GM18502 (cell line): Measurements from ENCODE around the gene VEZT.
"Not testable (repeated sequence)": the region's sequence is repeated elsewhere in the genome, so short reads cannot be mapped to it uniquely, and the experiment has no call there.

ENCODE experiments used
- ATAC-seq: cut with Tn5 transposase; IDR thresholded peaks from one replicate; pipeline ENCODE4 v1.9.1; 2021; ENCODE audit warnings: mild to moderate bottlenecking; ENCODE audit not compliant: unreplicated experiment, poor library complexity

VEZT gene

DNA sequence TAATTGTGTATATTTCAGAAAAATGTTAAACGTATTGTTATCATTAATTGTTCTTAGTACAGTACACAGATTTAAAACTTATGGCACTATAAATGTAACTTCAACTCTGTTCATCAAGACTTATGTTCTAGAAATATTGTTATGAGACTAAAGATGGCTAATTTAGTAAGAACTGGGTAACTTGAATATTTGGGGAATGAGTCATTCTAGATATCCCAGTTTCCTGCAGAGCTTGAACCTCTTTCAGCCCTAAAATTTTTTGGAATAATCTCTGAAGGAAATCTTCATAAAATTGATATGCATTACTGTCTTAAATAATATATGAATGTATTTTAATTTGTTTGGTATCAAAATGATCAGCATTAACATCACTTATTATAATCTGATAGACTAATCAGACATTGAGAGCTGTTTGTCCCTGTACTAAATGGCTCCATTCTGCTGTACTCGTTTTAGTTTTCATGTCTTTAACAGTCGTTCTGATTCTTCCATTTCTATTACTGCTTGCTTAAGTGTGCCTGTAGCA lies 87.1 kb downstream of the VEZT start:
- no peak for ATAC-seq

DNA sequence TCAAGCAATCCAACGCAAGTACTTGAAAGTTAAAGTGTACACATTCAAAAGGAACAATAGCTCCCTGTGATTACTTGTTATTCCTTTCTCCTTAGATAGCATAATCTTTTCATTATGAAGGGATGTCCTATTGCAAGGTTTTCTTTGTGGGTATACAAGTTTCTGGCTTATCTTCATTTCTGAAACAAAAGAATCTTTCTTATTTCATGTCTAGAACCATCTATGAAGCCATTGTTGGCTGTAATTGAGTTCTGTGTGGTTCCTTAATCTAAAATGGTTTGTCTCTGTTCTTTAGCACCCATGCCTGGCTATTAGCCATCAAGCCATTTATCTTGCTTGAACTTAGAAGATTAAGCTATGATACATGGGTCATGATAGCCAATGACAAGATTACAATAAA lies 95.0 kb downstream of the VEZT start:
- ATAC-seq = no peak

DNA sequence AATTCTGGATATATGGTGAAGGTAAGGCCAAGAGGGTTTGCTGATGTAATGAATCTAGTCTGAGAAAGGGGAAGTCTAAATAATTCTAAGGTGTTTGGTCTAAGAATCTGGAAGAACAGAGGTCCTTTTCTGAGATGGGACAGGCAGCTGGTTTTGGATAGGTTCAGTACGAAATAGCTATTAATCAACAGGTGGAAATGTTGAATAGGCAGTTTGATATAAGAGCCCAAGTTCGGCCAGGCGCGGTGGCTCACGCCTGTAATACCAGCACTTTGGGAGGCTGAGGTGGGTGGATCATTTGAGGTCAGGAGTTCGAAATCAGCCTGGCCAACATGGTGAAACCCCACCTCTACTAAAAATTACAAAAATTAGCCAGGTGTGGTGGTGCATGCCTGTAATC lies 97.1 kb downstream of the VEZT start:
- ATAC-seq = not testable (repeated sequence)

DNA sequence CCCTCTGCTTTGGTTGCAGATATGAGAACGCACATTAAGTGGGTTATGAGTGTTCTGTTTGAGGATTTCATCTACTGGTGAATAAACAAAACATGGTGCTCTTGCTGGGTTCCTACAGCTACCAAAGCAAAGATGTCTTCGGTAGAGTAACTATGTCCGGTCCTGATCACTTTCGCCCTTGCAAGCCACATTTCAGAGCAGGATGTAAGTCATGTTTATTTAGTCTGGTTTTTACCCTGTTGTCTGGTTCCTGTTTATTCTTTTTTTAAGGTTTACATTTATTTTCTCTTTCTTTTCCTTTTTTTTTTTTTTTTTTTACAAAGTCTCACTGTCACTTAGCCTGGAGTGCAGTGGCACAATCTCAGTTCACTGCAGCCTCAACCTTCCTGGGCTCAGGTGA lies 99.2 kb downstream of the VEZT start:
- ATAC-seq = no peak

DNA sequence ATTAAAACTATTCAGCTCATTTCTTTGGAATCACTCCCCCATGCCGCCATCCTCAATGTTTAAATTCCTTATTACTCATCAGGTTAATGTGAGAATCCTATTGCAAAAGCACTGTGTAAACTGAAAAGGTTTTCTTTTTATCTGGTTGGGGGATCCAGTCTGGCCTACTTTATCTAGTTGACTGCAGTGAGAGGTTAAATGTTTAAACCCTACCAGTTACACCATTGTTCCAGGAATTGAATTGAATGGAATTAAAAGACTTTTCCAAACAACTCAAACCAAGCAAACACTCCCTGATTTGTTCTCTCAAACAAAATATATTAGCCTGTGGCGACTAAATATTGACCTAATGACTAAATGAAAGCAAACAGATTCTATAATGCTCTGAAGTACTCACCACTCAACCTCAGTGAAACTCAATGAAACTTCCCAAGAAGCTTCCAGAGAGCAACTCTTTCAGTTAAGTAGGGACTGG lies 100.5 kb downstream of the VEZT start:
- ATAC-seq = no peak

DNA sequence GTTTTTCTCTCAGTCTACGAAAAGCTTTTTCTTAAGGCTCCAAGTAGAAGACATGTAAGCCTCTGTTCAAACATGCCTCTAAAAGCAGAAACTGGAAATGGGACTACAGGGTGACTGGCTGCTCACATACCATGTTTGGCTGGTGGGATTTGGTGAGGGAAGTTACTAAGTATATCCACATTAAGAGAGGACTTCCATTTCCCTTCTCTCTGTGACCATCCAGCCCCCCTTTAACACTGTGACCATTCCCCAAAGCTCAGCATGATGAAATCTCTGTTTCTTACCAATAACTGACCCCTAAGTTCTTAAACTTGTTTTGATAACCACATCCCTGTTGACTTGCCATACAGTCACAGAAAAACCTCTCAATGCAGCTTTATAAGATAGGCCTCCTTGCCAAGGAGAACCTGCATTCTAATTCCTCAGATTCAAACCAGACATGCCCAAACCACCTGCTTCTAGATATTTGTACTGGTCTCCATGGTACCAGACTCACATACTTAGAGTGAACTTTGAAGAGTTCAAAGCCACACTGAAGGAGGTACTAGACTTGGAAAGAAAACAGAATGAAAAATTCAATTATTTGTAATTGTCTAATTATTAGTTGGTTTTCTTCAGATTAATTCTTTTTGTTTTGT lies 102.2 kb downstream of the VEZT start:
- ATAC-seq = no peak

DNA sequence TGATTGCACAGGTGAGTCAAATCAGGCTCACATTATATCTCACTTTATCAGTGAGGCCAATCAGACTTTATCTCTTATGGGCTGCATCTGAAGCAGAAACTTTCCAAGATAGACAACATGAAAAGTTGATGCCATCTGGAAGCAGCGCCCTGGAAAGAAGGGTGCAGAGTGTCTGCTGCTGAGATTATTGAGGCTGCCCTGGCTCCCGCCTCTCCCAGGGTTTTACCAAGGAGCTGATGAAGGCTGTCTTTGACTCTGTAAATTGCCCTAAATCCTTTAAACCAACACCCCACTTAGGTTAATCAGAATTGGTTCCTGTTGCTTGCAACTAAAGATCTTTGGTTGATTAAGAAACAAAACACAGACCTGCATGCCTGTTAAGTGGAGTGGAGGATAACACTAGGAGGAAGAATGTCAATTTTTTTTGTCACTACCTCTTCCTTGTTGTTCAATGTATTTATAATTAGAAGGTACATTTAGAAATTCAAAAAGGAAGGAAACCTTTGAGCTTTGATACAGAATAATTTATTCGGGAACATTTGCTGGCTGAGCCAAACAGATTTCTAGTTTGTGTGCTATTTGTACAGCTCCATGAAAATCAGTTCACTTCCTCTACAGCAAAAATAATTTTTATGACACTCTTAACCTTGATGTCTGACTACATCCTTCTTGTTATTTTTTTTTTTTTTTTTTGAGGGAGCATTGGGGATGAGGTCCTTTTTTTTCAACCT lies 104.1 kb downstream of the VEZT start:
- no peak for ATAC-seq

DNA sequence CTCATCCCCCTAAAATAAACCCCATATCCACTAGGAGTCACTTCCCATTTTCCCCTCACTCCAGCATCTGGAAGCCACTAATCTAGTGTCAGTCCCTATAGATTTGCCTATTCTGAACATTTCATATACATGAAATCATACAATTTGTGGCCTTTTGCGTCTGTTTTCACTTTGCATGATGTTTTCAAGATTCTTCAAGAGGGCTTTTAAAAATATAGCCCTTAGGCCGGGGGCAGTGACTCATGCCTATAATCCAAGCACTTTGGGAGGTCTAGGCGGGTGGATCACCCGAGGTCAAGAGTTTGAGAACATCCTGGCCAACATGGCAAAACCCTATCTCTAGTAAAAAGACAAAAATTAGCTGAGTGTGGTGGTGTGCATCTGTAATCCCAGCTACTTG lies 104.7 kb downstream of the VEZT start:
- ATAC-seq = no peak

DNA sequence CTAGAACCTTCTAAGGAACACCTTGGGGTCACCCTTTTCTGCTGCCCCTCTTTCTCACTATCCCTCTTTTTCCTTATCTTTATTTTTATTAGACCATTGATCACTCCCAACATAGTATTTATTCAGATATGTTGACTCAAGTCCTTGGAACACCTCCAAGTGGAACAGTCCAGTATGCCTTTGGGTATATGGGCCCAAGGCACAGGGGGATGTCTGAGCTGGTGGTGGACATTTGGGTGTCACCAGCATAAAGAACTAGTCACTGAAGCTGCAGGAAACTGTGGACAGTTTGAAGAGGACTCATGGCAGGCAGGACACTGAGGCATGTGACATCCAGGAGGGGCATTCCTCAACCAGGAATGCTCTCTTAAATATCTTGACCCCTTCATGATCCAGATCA lies 105.6 kb downstream of the VEZT start:
- ATAC-seq = no peak

DNA sequence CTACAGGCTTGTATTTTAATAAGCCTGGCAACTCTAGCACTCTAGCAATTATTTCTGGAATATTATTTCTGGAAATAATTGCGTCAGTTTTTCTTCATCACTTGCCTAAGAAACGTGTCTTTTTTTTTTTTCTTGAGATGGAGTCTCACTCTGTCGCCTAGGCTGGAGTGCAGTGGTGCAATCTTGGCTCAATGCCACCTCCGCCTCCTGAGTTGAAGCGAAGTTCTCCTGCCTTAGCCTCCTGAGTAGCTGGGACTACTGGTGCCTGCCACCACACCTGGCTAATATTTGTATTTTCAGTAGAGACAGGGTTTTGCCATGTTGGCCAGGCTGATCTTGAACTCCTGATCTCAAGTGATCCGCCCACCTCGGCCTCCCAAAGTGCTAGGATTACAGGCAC lies 106.6 kb downstream of the VEZT start:
- ATAC-seq = not testable (repeated sequence)

DNA sequence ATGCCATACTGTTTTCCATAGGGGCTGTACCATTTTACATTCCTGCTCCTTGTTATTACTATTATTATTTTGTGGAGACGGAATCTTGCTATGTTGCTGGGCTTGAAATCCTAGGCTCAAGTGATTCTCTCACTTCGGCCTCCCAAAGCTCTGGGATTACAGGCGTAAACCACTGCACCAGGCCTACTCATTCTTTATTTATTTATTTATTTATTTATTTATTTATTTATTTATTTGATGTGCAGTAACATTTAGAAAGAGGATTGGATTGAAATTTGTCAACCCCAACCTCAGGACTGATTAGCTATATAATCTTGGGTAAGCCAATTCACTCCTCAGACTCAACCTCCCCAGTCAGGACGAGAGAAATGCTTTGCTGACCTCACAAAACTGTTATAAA lies 107.9 kb downstream of the VEZT start:
- ATAC-seq = no peak

DNA sequence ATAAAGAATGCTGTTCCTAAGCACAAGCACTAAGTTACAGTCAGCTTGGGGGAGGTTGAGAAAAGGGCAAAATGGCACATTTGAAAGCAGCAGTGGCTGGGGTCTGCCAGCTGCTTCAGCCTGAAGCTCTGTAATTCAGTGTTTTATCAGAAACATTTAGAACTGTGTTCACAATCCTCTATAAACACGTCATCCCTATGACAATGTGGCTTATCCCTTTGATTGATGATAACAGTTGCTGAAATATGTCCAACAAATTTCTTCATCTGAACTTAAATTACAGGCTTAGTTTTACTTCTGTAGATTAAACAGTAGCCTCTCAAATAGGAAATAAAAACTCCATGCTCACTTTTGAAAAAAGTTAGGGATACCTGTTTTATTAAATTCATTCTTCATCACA lies 108.8 kb downstream of the VEZT start:
- no peak for ATAC-seq

DNA sequence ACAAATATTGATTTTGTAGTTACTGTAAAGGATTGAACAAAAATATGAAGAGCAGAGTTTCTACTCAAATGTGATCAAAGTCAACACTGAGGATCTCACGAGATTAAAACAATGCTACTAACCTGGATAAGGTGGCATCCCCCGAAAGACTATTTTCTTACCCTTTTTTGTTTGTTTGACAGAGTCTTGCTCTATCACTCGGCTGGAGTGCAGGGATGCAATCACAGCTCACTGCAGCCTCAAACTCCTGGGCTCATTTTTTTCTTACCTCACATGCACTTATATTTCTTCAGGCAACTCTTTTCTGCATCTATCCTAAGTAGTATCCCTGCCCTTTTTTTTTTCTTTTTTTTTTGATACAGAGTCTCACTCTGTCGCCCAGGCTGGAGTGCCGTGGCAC lies 109.2 kb downstream of the VEZT start:
- ATAC-seq = no peak

DNA sequence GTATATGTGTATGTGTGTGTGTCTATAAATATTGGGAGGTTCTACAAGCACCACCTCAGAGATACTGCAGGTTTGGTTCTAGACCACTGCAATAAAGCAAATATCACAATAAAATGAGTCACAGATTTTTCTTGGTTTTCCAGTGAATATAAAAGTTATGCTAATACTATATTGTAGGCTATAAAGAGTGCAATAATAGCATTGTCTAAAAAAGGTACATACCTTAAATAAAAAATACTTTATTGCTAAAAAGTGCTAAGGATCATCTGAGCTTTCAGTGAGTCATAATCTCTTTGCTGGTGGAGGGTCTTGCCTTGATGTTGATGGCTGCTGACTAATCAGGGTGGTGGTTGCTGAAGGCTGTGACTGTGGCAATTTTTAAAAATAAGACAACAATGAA lies 111.1 kb downstream of the VEZT start:
- no peak for ATAC-seq

DNA sequence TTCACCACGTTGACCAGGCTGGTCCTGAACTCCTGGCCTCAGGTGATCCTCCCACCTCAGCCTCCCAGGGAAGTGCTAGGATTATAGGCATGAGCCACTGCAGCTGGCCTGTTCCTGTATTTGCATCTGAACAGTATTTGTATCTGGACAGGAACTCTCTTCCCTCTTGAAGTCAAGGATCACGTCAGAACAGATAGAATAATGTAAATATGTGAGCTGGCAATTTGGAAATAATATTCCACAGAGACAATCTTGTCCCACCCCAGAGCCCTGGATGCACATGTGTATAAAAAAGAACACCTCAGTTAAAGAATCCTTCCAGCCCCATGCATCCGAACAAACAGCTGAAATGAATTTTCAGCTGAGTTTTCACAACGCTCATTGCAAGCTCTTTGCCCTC lies 118.3 kb downstream of the VEZT start:
- ATAC-seq = no peak

DNA sequence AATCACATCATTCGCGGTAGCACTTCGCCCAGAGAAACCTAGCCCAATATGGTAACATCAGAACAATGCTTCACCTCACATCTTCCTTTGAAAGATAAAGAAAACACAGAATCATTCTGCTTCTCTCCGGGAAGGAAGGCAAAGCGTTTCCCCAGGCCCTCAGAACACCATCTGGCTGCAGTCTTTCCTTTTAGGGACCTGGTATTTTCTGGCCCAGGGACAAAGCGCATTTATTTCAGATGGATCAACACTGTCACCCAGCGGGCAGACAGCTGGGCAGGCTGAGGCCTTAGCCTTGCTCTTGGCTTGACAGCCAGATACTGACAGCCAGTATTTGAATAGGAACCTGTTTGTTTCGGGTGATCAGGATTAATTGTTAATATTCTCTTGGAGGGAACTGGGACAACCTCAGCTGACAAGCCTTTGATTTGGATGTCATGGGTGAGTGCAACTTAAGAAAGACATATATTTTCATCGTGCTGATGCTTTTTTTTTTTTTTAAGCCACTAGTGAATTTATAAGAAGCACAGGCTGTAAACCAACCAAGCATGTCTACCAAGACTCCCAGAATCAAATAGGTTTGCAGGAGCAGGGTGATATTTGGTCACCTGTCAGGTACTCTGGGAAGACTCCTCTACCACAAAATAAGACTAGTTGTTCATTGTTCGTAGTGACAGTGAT lies 118.9 kb downstream of the VEZT start:
- ATAC-seq = no peak

DNA sequence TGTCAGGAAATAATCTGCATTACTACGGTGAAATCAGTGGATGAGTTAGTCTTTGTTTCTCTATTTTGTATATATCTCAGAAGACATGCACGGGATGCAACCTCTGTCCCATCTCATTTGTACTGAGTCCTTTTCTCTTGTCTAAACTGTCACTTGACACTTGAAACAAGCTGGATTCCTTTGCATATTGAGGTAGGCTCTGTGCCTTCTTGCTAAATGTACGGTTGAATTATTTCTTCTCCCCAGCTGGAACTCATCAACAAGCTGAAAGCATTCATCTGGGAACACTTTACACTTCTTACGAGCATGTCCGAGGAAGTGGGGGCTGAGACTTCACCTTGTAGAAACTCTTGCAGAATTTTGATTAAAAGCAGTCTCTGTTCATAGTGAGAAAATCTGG lies 119.5 kb downstream of the VEZT start:
- no peak for ATAC-seq

DNA sequence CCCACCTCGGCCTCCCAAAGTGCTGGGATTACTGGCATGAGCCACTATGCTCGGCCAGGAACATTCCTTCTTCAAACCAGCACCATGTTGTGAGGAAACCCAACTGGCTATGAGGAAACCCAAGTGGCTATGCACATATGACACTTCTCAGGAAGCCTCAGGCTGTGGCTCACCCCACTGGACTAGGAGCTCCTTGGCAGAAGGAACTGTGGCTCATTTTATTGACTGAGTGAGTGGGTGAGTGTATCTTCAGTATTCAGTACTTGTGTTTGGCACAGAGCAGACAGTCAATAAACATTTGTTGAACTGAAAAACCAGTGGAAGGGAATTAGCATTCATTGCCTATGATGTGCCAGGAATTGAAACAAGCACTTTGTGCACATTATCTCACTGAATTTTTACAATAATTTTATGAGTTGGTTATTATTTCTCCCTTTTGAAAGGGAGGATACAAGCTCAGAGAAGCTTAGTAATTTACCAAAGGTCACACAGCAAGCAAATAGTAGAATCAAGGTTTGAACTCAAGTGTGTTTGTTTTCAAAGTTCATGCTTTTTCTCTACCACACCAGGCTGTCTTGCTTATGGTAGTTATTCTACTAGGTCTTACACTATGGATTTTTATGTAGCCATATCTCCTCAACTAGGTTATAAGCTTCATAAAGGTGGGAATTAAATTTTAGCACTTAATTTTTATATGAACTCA lies 121.6 kb downstream of the VEZT start:
- no peak for ATAC-seq

DNA sequence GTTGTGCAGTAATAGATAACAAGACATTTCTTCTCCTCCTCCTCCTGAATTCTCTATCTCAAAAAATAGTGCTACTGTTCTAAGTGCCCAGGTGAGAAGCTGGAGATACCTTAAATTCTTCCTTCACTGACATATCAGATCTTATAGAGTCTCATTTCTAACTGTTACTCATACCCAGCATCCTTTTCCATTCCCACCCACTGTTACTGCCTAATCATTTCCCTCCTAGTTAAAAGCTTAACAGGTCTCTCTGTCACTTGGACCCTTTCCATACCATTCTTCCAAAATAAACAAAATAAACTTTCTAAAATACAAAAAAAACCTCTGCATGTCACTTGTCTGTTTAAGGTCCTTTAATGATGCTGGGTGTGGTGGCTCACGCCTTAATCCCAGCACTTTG lies 124.4 kb downstream of the VEZT start:
- ATAC-seq = no peak

DNA sequence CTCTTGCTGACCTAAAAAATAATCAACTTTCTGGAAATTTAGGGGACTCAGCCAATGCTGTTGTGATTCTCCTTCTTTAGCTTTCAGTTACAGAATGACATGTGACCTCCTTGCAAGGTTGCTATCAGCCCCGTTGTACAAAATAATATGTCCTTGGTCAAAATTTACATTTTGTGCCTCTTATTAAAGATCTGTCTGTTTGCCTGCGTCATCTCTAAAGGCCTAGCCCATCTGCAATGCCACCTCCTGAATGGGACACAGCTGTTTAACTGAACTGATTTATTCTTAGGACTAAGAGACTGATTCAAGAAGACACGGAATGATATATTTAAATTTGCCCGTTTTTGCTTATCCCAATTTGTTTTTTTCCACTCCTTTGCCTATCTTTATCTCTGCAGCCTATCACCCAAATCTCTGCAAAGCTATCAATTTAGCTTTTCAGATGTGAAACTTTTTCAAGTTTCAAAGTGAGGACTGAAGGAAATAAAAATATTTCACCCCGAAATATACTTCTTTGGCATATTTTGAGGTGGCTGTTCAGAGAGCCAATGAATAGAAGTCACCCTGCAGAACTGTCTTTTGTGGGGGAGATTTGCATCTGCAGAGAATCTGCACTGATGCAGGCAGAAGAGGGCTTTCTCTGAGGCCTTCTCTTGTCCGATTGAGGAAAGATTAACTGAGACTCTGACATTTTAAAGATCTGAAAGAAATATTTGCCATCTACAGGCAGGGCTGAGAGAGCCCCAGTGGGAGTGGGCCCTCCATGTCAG lies 126.0 kb downstream of the VEZT start:
- ATAC-seq = no peak
